HG02970 (cell line): ENCODE data around the gene IRF7.
A peak's percentile ranks its signal among the peaks of the same experiment; 100 is the strongest.
"Not testable (repeated sequence)": the region's sequence is repeated elsewhere in the genome, so short reads cannot be mapped to it uniquely, and the experiment has no call there.

Source experiments
- ATAC-seq: cut with Tn5 transposase; IDR thresholded peaks from one replicate; pipeline ENCODE4 v1.9.1; 2021; ENCODE audit warnings: mild to moderate bottlenecking, moderate library complexity, moderate number of reproducible peaks; ENCODE audit not compliant: unreplicated experiment, low FRiP score

The IRF7 gene

DNA sequence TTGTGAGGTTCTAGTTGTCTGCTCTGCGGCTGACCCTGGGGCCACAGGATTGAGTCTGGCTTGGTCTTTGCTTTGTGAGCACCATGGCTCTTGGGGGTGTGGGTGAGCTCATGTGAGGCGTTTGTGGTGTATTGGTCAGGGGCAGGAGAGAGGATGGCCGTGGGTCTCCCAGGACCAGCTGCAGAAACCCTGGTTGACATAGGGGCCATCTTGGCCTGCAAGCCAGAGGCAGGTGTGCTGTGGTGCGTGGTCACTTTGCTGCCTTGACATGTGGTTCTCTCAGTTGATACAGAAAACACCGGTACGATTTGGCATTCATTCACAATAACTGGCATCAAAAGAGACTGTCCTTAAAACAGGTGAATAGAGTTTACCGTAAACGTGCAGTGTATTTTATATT is 28.2 kb downstream of the IRF7 start:
- no peak for ATAC-seq

DNA sequence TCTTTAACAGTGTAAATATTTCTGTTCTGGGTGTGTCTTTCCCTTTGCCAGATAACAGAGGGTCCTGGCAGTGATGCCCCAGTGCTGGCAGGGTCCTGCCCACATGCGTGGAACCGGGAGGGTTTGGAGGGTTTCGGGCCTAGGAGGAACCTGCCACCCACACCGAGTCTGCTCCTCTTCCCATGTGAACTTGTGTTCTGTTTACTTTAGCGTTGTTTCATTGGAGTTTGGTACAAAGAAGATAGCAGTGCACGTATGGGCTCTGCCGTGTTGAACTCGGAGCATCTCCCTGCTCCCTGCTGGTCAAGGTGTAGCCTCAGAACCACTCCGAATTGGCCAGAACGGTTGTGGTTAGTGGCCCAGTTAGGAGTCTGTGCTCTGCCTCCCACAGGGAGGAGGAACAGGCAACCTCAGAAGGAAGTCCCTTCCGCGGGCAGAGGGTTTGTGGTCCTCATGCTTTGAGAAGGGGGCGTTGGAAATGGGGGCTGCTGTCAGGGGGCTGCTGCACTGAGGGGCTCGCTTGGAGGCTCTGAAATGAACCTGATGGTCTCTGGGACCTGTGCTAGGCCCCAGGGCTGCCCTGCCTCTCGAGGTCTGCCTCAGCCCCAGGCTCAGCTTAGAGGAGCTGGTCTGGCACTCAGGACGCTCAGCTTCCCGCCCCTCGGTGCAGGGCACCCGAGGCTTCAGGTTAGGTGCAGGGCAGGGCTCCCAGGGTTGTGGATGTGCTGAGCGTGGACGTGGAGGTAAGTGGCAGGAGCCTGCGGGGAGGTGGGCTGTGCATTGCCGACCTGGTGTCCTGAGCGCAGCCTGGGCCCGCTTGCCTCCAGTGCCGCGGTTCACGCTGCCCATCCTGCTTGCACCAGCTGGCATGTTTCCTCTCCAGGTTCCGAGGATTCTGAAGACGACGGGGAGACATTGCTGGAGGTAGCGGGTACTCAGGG is 29.1 kb downstream of the IRF7 start:
- no peak for ATAC-seq

DNA sequence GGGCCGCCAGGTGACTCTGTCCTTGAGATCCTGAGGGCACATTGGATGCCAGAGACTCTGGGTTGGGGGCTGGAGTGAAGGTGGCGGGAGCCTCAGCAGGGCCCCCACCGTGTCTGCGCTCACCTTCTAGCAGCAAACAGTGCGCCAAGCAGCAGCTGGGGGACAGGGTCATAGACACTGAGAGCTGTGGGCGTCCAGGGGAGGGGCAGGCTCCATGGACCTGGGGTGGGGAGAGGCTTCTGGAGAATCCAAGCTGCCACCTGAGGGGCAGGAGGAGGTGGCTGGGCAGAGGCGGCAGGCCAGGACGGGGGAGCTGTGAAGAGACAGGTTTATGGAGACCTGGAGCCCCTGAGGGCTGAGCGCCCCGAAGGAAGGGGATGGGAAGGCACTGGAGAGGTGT is 31.5 kb downstream of the IRF7 start:
- ATAC-seq: no peak

DNA sequence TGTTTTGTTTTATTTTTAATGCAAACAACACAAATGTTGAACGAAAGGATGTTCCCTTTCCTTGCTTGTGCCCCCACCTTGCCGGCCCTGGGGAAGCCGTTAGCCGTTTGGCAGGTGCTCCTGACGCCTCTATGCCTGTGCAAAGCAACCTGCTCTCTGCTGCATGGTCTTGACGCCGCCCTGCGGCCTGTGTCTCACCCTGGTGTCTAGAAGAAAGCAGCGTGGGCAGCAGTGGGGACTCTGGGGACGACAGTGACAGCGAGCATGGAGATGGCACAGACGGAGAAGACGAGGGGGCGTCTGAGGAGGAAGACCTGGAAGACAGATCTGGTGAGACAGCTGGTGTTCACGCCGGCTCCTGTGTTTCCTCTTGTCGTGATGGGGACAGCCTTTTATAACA is 34.0 kb downstream of the IRF7 start:
- no peak for ATAC-seq

DNA sequence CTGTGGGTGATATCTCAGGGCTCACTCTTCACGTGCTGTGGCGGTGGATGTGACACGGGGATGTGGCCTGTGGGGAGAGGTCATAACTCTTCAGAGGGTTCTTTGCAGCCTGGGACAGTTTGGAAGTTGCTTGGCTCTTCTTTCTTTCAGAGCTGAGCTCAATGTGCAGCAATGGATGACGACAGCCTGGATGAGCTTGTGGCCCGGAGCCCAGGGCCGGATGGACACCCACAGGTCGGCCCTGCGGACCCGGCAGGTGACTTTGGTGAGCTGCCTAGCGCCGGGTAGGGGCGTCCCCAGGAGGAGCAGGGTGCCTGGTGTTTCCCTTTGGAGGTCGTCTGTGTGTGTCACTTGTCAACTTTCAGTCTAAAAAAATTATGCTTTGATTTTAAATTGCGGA is 34.4 kb downstream of the IRF7 start:
- ATAC-seq: no peak

DNA sequence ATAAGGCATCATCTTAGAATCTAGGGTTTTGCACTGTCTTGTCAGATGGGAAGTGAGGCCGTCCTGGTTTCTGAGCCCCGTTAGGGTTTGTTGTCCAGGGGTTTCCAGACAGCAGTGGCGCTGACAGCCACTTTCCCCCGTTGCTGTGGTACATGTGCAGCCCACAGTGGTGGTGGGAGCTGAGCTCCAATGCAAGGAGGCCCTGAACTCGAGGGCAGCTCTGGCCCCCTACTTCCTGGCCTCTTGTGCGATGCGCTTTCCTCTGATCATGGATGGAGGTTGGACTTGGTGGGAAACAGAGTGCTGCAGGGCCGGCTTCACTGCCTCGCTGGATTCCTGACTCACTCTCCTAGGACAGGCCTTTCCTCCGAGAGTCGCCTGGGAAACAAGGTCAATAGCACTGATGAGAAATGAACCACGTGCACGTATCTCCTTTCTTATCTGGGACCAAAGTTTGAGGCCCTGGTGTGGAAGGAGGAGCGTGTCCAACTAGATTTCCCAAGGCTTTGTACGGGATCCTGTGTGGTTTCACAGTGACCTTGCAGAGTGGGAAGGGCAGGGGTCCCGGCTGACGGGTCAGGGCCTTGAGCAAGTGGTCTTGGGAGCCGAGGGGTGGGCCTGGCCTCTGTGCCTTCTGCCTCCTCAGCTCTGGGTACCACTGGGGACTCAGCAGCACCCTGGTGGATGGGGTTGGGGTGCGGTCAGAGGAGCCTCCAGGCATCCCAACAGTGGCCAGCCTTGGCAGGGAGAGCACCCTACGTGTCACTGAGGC is 35.7 kb downstream of the IRF7 start:
- no peak for ATAC-seq

DNA sequence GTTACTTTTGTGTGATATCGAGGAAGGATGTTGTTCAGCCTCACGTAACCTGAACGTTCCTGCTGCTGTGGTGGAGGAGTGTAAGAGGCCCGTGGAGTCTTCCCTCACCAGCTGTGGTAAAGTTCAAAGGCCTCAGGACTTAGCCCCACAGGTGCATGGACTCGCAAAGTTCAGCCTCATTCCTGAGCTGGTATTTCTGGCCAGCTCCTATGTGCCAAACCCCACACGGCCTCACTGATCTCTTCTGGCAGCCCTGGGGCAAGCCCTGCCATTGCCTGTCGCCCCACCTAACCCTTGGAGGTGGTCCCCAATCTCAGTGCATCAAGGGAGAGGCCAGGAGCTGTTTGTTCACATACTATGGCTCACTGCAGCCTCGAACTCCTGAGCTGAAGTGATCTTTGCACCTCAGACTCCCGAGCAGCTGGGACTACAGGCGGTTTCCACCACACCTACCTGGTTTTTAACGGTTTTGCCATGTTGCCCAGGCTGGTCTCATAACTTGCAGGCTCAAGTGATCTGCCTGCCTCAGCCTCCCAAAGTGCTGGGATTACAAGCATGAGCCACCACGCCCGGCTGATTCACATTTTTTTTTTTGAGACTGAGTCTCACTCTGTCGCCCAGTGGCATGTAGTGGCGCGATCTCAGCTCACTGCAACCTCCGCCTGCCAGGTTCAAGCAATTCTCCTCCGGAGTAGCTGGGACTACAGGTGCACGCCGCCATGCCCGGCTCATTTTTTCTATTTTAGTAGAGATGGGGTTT is 37.3 kb downstream of the IRF7 start:
- ATAC-seq: no peak

DNA sequence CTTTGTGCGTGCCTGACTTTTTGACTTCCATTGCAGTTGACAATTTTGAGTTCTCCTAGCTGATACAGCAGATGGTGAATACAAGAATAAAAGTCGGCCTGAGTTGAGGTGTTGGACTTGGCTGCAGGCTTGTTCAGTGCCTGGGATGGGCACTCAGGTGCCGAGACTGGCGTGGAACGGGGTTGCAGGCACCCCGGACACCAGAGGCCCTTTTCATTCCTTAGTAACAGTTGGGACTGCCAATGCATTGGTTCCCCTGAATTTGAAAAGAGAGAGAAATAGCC is 38.2 kb downstream of the IRF7 start:
- no peak for ATAC-seq

DNA sequence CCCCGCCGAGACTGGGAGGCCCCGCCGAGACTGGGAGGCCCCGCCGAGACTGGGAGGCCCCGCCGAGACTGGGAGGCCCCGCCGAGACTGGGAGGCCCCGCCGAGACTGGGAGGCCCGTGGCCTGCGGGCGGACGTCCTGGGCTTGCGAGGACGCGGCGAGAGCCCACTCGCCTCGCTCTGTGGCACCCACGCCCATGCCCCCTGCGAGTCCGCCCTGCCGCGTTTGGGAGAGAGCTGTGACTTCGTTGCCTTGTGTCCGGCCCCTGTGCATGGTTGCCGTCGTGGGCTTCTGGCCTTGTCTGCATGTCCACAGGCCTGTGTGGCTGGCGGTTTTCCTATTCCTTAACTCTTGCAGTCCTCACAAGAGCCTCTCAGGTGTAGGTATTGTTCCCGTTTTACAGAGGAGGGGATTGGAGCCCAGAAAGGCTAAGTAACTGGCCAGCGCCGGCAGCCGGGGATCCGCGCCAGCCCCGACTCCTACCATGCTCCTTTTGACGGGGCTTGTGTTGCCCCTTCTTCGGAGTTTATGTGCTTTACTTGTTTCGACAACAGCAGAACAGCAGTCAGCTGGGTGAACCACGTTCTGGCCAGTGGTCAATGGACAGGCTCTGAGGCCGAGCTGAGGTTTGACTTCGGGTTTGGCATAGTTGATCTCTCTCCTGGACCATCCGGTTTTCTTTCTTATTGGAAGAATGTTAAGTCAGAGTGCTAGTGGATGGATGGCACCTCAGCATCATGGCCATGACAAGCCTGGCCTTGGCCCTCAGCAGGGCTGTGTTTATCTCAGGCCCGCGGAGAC is 38.7 kb downstream of the IRF7 start:
- ATAC-seq: no peak

DNA sequence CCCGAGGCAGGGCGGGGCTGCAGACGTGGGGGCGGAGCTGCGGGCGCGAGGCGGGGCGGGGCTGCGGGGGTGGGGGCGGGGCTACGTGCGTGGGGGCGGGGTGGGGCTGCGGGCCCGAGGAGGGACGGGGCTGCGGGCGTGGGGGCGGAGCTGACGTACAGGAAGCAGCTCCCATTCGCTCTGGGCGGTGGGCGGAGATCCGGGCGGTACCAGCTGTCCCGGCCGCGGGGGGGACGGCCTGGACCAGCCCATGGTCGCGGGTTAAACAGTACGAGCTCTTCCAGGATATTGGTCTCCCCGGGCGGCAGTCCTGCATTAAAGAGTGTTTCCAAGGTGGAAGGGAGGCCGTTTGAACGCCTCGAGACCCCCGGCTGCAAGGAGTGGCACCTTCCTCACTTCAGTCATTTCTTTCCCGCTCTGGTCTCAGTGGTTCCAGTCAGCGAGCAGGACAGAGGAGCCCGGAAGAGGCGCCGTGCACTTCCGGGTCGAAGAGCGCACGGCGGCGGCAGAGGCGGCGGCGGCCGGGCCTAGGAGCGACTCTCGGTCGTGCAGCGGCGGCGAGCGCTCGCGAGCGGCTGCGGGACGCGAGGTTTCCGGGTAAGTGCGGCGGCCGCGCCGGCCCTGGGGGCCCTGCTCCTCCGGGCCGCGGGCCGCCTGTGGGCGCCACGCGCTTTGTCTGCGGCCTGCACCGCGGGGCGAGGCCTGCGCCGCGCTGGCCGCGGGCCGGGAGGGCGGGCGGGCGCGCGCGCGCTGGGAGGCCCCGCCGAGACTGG is 39.6 kb downstream of the IRF7 start, which contains the start of gene PHRF1:
PHRF1 (plus strand) TSS at position 475 of the 773 bp plus-strand sequence. CDS start 5,043 bp downstream, outside the sequence.
- ATAC-seq: peak; percentile 88

DNA sequence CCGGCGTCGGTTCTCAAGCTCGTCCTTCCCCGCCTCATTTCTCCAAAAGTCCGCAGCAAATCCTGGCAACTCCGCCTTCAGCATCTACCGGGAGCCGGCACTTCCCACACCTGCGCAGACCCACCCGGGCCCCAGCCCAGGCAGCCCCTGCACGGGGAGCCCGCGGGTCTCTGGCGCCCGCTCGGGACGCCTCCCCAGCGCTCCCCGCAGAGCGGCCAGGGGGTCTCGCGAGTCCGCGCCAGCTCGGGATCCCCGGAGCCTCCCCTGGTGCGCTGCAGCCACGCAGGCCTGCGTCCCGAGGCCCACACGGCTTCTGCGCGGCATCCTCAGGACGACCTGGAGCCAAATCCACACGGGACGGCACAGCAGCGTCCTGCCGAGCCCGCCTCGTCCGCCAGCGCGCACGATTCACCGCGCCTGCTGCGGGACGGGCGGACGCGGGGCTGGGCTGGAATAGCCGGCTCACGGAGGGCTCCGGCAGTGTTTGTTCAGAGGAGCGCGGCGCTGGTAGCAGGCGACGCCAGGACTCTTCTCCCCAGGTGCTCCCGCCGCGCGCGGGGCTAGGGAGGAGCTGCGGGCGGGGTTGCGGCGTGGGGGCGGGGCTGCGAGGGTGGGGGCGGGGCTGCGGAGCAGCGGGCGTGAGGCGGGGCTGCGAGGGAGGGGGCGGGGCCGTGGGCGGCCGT is 40.3 kb downstream of the IRF7 start:
- ATAC-seq: peak; percentile 47

DNA sequence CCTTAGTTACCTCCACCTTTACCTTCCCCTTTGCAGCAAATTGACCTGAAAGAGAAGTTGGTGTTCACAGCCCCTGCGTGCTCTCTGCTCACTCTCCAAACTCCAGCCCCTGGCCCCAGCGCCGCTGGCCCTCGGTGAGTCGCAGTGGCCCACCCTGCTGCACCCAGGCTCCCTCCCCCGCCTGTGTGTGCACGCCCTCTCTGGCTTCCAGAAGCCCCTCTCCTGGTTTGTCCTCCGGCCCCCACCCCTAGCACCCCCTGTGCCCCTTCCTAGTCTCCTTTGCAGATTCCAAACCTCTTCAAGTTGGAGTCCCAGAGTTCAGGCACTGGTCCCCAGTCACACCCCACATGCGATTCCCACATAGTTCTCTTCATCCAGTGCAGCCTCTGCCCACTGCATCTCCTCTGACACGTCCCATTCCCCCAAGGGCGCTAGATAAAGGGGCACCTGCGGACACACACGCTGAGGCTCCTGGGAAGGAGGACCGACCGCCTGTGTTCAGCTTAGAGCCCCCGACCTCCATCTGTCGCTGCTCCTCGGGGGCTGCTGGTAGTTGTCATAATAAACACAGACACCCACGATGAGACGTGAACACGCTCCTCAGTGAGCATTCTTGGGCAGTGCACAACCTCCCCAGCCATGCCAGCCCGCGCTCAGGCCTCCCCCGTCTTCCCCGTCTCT is 41.0 kb downstream of the IRF7 start:
- no peak for ATAC-seq

DNA sequence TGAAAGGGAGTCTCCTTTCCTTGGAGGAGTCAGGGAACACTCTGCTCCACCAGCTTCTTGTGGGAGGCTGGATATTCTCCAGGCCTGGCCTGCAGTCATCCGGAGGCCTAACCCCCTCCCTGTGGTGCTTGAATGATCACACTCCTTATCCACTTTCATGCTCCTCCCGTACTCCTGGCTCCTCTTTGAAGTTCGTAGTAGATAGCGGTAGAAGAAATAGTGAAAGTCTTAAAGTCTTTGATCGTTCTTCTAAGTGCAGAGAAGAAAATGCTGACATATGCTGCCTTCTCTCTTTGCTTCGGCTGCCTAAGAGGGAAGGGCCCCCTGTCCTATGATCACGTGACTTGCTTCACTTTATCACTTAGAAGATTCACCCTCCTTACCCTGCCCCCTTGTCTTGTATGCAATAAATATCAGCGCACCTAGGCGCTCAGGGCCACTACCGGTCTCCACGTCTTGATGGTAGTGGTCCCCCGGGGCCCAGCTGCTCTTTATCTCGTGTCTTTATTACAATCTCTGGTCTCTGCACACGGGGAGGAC is 41.6 kb downstream of the IRF7 start:
- not testable (repeated sequence) for ATAC-seq

DNA sequence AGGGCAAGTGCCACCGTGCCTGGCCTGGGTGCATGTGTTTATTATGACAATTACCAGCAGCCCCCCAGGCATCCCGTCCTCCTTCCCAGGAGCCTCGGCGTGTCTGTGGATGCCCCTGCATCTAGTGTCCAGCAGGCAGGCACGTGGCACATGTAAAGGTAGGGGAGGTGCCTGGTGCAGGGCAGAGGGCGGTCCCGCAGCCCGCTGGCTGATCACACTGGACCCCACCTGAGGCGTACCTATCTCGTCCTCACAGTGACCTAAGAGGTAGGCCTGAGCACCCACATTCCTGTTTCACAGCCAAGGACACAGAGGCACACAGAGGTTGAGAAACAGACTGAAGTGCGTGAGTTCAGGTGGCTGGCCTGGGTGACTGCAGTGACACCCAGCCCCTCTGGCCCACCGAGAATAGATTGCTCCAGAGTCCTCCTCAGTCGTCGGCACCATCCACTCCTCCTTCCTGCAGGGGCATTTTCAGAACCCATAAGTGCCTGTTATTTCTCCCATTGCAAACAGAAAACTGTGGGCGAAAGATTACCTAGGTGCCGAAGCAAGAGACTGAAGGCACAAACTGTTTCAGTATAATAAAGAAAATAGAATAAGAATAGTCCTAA is 42.5 kb downstream of the IRF7 start:
- no peak for ATAC-seq

DNA sequence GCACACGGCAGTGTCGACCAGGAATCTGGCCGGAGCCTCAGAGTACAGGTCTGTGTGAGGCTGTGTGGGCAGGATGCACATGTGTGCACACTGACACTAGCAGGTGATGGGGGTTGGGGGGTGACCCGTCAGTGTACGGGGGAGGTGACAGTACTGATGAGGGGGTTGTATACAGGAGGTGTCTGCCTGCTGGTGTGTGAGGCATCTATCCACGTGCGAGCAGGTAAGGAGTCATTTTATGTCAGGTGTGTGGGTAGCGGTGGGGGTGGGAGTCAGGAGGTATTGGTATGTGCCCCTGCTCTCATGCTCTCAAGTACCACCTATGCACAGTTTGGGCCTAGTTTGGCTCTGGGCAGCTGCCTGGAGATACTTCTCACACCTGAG is 44.0 kb downstream of the IRF7 start:
- no peak for ATAC-seq

DNA sequence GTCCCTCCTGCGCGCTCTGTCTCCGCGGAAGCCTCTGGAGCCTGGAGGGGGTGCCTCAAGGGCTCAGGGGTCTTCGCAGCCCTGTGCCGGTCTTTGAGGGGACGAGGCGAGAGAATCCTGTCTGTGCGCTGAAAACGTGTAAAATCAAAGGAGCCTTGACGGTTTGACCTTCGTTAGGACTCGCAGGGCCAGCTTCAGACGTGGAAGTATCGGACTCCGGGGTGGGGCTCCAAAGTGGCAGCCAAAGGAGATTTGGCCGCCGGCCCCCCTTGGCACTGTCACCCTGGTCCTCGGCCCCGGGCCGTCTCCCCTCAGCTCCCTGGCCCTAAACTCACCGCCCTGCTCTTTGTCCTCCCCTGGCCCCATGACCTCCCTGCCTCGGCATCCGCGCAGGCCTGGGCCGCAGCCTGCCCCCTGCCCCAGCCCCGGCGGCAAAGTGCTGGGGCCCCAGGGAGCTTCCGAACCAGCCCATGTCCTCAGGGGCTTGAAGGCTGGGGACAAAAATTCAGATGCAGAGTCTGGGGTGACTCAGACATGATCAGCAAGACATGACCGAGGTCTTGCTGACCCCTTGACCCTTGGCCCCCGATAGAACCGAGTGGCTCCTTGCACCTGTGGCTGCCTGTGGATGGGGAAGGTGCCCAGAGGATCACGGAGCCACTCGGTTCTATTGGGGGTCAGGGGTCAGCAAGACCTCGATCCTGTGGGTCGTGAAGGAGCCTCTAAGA is 46.4 kb downstream of the IRF7 start:
- no peak for ATAC-seq
